ENCODE data around the gene CTIF. TPM values are rescaled to one million over a fixed set of nuclear protein-coding genes. Genes with fewer than 3 reads are reported as not detected.

Gene CTIF
- total and polyA plus RNA-seq, 2 experiments from 2014 or later: 22.1 to 27.9 TPM

- no peak overlapping the region for H3K27ac ChIP-seq
Observed at GRCh38 chr18:48875314-48875941, 336.6 kb downstream of the CTIF start.

GRCh38 chr18:48875942-48876511 lies 337.2 kb downstream of the CTIF start:
- H3K36me3 ChIP-seq (replicated peaks; ENCODE audit: insufficient read depth, low read depth): no peaks in the 10 kb centered on the region
- H3K9me3 ChIP-seq (ENCODE audit: low read depth): no peaks in the 10 kb centered on the region
- H4K20me1 ChIP-seq (ENCODE audit: insufficient read depth, poor library complexity, severe bottlenecking): no peaks in the 10 kb centered on the region
- H3K79me2 ChIP-seq: no peaks in the 10 kb centered on the region
- H3K9me2 ChIP-seq (replicated peaks; ENCODE audit: insufficient read depth): no peaks in the 10 kb centered on the region
- no peak overlapping the region for H3K4me3 ChIP-seq
- H3K27me3 ChIP-seq: no peaks in the 10 kb centered on the region
- H3K4me2 ChIP-seq: no peak overlapping the region
- H2AFZ ChIP-seq: no peak overlapping the region
- peak; percentile 65 for DNase-seq (ENCODE audit: low spot score)
- H3K27ac ChIP-seq: no peak overlapping the region
- TF ChIP-seq CTCF (IDR thresholded peaks at IDR 0.05; ENCODE audit: poor library complexity) (peak; percentile 10), EZH2 (IDR thresholded peaks at IDR 0.05; ENCODE audit: borderline replicate concordance) (no peak)
- 69% methylated on average over 15 of the region's 15 CpGs for WGBS (ENCODE audit: low lambda C conversion rate, missing lambda C conversion rate)
- peaks cover 36% of the 10 kb centered on the region for H3K4me1 ChIP-seq (ENCODE audit: insufficient read depth)

More at GRCh38 chr18:48875314-48875941, 336.6 kb downstream of the CTIF start:
- Histone ChIP-seq H3K36me3 (replicated peaks; ENCODE audit: insufficient read depth, low read depth) (no peaks in the 10 kb centered on the region), H3K4me2 (no peak overlapping the region), H3K27me3 (no peaks in the 10 kb centered on the region), H3K9me3 (ENCODE audit: low read depth) (no peaks in the 10 kb centered on the region), H4K20me1 (ENCODE audit: insufficient read depth, poor library complexity, severe bottlenecking) (no peaks in the 10 kb centered on the region), H3K9me2 (replicated peaks; ENCODE audit: insufficient read depth) (no peaks in the 10 kb centered on the region), H3K4me1 (ENCODE audit: insufficient read depth) (peaks cover 36% of the 10 kb centered on the region), H2AFZ (no peak overlapping the region), H3K79me2 (no peaks in the 10 kb centered on the region), H3K4me3 (no peak overlapping the region)
- no peak for TF ChIP-seq CTCF (IDR thresholded peaks at IDR 0.05; ENCODE audit: poor library complexity)
- no peak for TF ChIP-seq EZH2 (IDR thresholded peaks at IDR 0.05; ENCODE audit: borderline replicate concordance)
- TF ChIP-seq EZH2phosphoT487 (IDR thresholded peaks at IDR 0.05; ENCODE audit: low read depth, severe bottlenecking, unreplicated experiment): no peak
- 95% methylated on average over 18 of the region's 18 CpGs for WGBS (ENCODE audit: low lambda C conversion rate, missing lambda C conversion rate)
- no peak for DNase-seq (ENCODE audit: low spot score)

- Histone ChIP-seq H3K27ac (no peak overlapping the region), H2AFZ (no peak overlapping the region), H3K79me2 (no peaks in the 10 kb centered on the region), H3K9me3 (ENCODE audit: low read depth) (no peaks in the 10 kb centered on the region), H3K4me3 (no peak overlapping the region), H3K4me1 (ENCODE audit: insufficient read depth) (peaks cover 36% of the 10 kb centered on the region), H3K27me3 (no peaks in the 10 kb centered on the region), H4K20me1 (ENCODE audit: insufficient read depth, poor library complexity, severe bottlenecking) (no peaks in the 10 kb centered on the region), H3K36me3 (replicated peaks; ENCODE audit: insufficient read depth, low read depth) (no peaks in the 10 kb centered on the region), H3K9me2 (replicated peaks; ENCODE audit: insufficient read depth) (no peaks in the 10 kb centered on the region), H3K4me2 (no peak overlapping the region)
- DNase-seq (ENCODE audit: low spot score): no peak
- WGBS (ENCODE audit: low lambda C conversion rate, missing lambda C conversion rate): 90% methylated on average over 6 of the region's 6 CpGs
- TF ChIP-seq CTCF (IDR thresholded peaks at IDR 0.05; ENCODE audit: poor library complexity) (no peak), EZH2phosphoT487 (IDR thresholded peaks at IDR 0.05; ENCODE audit: low read depth, severe bottlenecking, unreplicated experiment) (no peak), EZH2 (IDR thresholded peaks at IDR 0.05; ENCODE audit: borderline replicate concordance) (no peak)
Observed at GRCh38 chr18:48876590-48876989, 337.8 kb downstream of the CTIF start.

Measured in hepatocyte (in vitro differentiated cells).